Upper lobe of right lung (tissue), 1 donor: ENCODE measurements around the gene RBM20. TPM values are rescaled to one million over a fixed set of nuclear protein-coding genes. Genes with fewer than 3 reads are reported as not detected.

Source experiments
- ATAC-seq: fragments of 200-7000 bp; cut with Tn5 transposase; one replicate; pipeline ENCODE4 v1.9.1; 2020; ENCODE audit warnings: mild to moderate bottlenecking, moderate library complexity
- DNase-seq: peaks from one replicate; pipeline ENCODE4 v3.0.0-alpha.2; 2020
- H3K27ac ChIP-seq: fragments of 200-600 bp; one replicate; pipeline ENCODE4 v1.8.0; 2022
- H3K27me3 ChIP-seq: fragments of 200-600 bp; one replicate; pipeline ENCODE4 v1.8.0; 2022; ENCODE audit warnings: mild to moderate bottlenecking
- H3K36me3 ChIP-seq: fragments of 200-600 bp; one replicate; pipeline ENCODE4 v1.8.0; 2022
- H3K4me1 ChIP-seq: fragments of 200-600 bp; one replicate; pipeline ENCODE4 v1.8.0; 2022
- H3K4me3 ChIP-seq: fragments of 200-600 bp; one replicate; pipeline ENCODE4 v1.8.0; 2022; ENCODE audit warnings: mild to moderate bottlenecking
- H3K9me3 ChIP-seq: fragments of 200-600 bp; one replicate; pipeline ENCODE4 v1.8.0; 2022
- CTCF ChIP-seq: fragments of 200-600 bp; IDR thresholded peaks from one replicate; pipeline ENCODE4 v1.8.0; 2022; ENCODE audit warnings: antibody characterized with exemption
- intact Hi-C: fragments of 100-400 bp; cut with DNase I; formaldehyde crosslinking; loops from one replicate; pipeline ENCODE4 v1.11.0; 2022
- total RNA-seq: library from RNA; stranded (reverse); fragmentation: NEBNext Ultra II Directional; extraction: Animal tissue kit (Norgen Biotek cat#: 25700); gene quantifications from one replicate; pipeline ENCODE4 v1.2.1, GENCODE V29; 2021
- donor health status: DM: no; HTN: yes; CAD: no; lungs with severe emphysema.

RBM20 gene
- total RNA-seq, 1 donor from 2014 or later, result 0.41 TPM

- Histone ChIP-seq H3K27ac (no peak overlapping the region), H3K9me3 (no peaks in the 10 kb centered on the region), H3K4me1 (no peaks in the 10 kb centered on the region), H3K27me3 (peaks cover 30% of the 10 kb centered on the region), H3K4me3 (no peak overlapping the region), H3K36me3 (no peaks in the 10 kb centered on the region)
- intact Hi-C loops, result no loop called here
- ATAC-seq (peak; percentile 76), DNase-seq (no peak)
- peak; percentile 43 for TF ChIP-seq CTCF
Measured at GRCh38 chr10:110681023-110681681, 37.0 kb downstream of the RBM20 start.

- TF ChIP-seq CTCF, result no peak
- Histone ChIP-seq H3K36me3 (no peaks in the 10 kb centered on the region), H3K9me3 (no peaks in the 10 kb centered on the region), H3K4me1 (no peaks in the 10 kb centered on the region), H3K27ac (no peak overlapping the region), H3K27me3 (peaks cover 30% of the 10 kb centered on the region), H3K4me3 (no peak overlapping the region)
- no peak for ATAC-seq
- intact Hi-C loops, result no loop called here
- DNase-seq, result no peak
Measured at GRCh38 chr10:110682348-110682747, 38.2 kb downstream of the RBM20 start.

GRCh38 chr10:110684800-110685446 is 40.8 kb downstream of the RBM20 start:
- no peak for TF ChIP-seq CTCF
- intact Hi-C loops, result no loop called here
- no peaks in the 10 kb centered on the region for H3K36me3 ChIP-seq
- DNase-seq (no peak), ATAC-seq (no peak)
- H3K9me3 ChIP-seq, result no peaks in the 10 kb centered on the region
- peaks cover 30% of the 10 kb centered on the region for H3K27me3 ChIP-seq
- H3K4me1 ChIP-seq, result no peaks in the 10 kb centered on the region
- H3K4me3 ChIP-seq, result no peak overlapping the region
- no peak overlapping the region for H3K27ac ChIP-seq

- intact Hi-C loops, result no loop called here
Measured at GRCh38 chr10:110686047-110686446, 41.9 kb downstream of the RBM20 start.

GRCh38 chr10:110686949-110687348 is 42.8 kb downstream of the RBM20 start:
- H3K4me3 ChIP-seq, result no peak overlapping the region
- intact Hi-C loops, result no loop called here
- H3K4me1 ChIP-seq, result no peaks in the 10 kb centered on the region
- no peak overlapping the region for H3K27ac ChIP-seq
- H3K9me3 ChIP-seq, result no peaks in the 10 kb centered on the region
- TF ChIP-seq CTCF, result no peak
- ATAC-seq (no peak), DNase-seq (no peak)
- no peaks in the 10 kb centered on the region for H3K36me3 ChIP-seq
- peaks cover 22% of the 10 kb centered on the region for H3K27me3 ChIP-seq

More at GRCh38 chr10:110686047-110686446, 41.9 kb downstream of the RBM20 start:
- Histone ChIP-seq H3K4me3 (no peak overlapping the region), H3K9me3 (no peaks in the 10 kb centered on the region), H3K27ac (no peak overlapping the region), H3K4me1 (no peaks in the 10 kb centered on the region), H3K27me3 (peaks cover 22% of the 10 kb centered on the region), H3K36me3 (no peaks in the 10 kb centered on the region)
- no peak for TF ChIP-seq CTCF
- DNase-seq, result no peak
- ATAC-seq, result no peak
